WTC11 (cell line): ENCODE data around the gene MICAL3. TPM values are rescaled to one million over a fixed set of nuclear protein-coding genes. Genes with fewer than 3 reads are reported as not detected.

Experiments used
- ATAC-seq: fragments of 200-7000 bp; cut with Tn5 transposase; 2 replicates; pipeline ENCODE4 v1.10.0; 2021; ENCODE audit warnings: mild to moderate bottlenecking, moderate library complexity
- CTCF ChIA-PET: fragments of 300-600 bp; sonication (Branson Sonifier 250); formaldehyde crosslinking; loops from one replicate; lab custom pipeline; 2021; ENCODE audit warnings: antibody characterized with exemption; lab: Charles Lee
- POLR2A ChIA-PET: fragments of 350-600 bp; sonication (Branson Sonifier 250); formaldehyde crosslinking; loops from one replicate; lab custom pipeline; 2021; ENCODE audit warnings: antibody characterized with exemption; lab: Charles Lee
- DNase-seq: peaks from one replicate; pipeline ENCODE4 v3.0.0; 2021; ENCODE audit warnings: low spot score
- H3K27ac Mint-ChIP-seq: 2 replicates; pipeline ENCODE4 v1.8.0; 2021; ENCODE audit warnings: mixed read lengths
- H3K27me3 Mint-ChIP-seq: 2 replicates; pipeline ENCODE4 v1.8.0; 2021; ENCODE audit warnings: low read depth, mild to moderate bottlenecking, moderate library complexity, mixed read lengths
- H3K36me3 Mint-ChIP-seq: 2 replicates; pipeline ENCODE4 v1.8.0; 2021; ENCODE audit warnings: mixed read lengths
- H3K4me1 Mint-ChIP-seq: 2 replicates; pipeline ENCODE4 v1.8.0; 2022; ENCODE audit warnings: mixed read lengths
- H3K4me3 Mint-ChIP-seq: 2 replicates; pipeline ENCODE4 v1.8.0; 2021; ENCODE audit warnings: mild to moderate bottlenecking, moderate library complexity, mixed read lengths
- H3K9me3 Mint-ChIP-seq: 2 replicates; pipeline ENCODE4 v1.8.0; 2021; ENCODE audit warnings: mixed read lengths
- AFF4 ChIP-seq: sonication (generic); formaldehyde crosslinking; IDR thresholded peaks from 2 replicates; pipeline ENCODE4 v1.8.1; 2023; ENCODE audit warnings: mild to moderate bottlenecking, missing genetic modification reagents, borderline replicate concordance
- CDX4 ChIP-seq: fragments of 250-450 bp; sonication (Bioruptor Pico); IDR thresholded peaks from 2 replicates; pipeline ENCODE4 v1.9.0; 2021; ENCODE audit warnings: moderate library complexity, mild to moderate bottlenecking, inconsistent platforms, borderline replicate concordance
- CREB1 ChIP-seq: sonication (generic); formaldehyde crosslinking; IDR thresholded peaks from 2 replicates; pipeline ENCODE4 v1.8.0; 2023; ENCODE audit warnings: mild to moderate bottlenecking, missing genetic modification reagents
- ELF4 ChIP-seq: sonication (generic); formaldehyde crosslinking; IDR thresholded peaks from 2 replicates; pipeline ENCODE4 v1.8.1; 2022; ENCODE audit warnings: low read depth, mild to moderate bottlenecking, moderate library complexity, missing genetic modification reagents
- ETV6 ChIP-seq: sonication (generic); formaldehyde crosslinking; IDR thresholded peaks from 2 replicates; pipeline ENCODE4 v1.8.1; 2022; ENCODE audit warnings: mild to moderate bottlenecking, missing genetic modification reagents
- FOXK1 ChIP-seq: sonication (generic); formaldehyde crosslinking; IDR thresholded peaks from 2 replicates; pipeline ENCODE4 v1.8.0; 2022; ENCODE audit warnings: mild to moderate bottlenecking, moderate library complexity, missing genetic modification reagents
- NFYB ChIP-seq: sonication (generic); formaldehyde crosslinking; conservative IDR thresholded peaks from 2 replicates; pipeline ENCODE4 v1.8.0; 2022; ENCODE audit warnings: low read depth, missing genetic modification reagents
- OVOL2 ChIP-seq: fragments of 250-450 bp; sonication (Bioruptor Pico); IDR thresholded peaks from 2 replicates; pipeline ENCODE4 v1.9.0; 2021; ENCODE audit warnings: mild to moderate bottlenecking, borderline replicate concordance
- STAT6 ChIP-seq: sonication (generic); formaldehyde crosslinking; conservative IDR thresholded peaks from 2 replicates; pipeline ENCODE4 v1.8.1; 2023; ENCODE audit warnings: mild to moderate bottlenecking, low read depth, missing genetic modification reagents, moderate library complexity
- TCF7 ChIP-seq: sonication (generic); formaldehyde crosslinking; IDR thresholded peaks from 2 replicates; pipeline ENCODE4 v1.8.0; 2022; ENCODE audit warnings: mild to moderate bottlenecking, low read depth, missing genetic modification reagents, moderate library complexity
- TEAD1 ChIP-seq: sonication (generic); formaldehyde crosslinking; IDR thresholded peaks from 2 replicates; pipeline ENCODE4 v1.8.0; 2022; ENCODE audit warnings: mild to moderate bottlenecking, missing genetic modification reagents
- USF1 ChIP-seq: sonication (generic); formaldehyde crosslinking; IDR thresholded peaks from 2 replicates; pipeline ENCODE4 v1.8.0; 2022; ENCODE audit warnings: mild to moderate bottlenecking, missing genetic modification reagents
- USF2 ChIP-seq: sonication (generic); formaldehyde crosslinking; IDR thresholded peaks from 2 replicates; pipeline ENCODE4 v1.8.1; 2023; ENCODE audit warnings: mild to moderate bottlenecking, missing genetic modification reagents, moderate library complexity
- ZBTB21 ChIP-seq: sonication (generic); formaldehyde crosslinking; IDR thresholded peaks from 2 replicates; pipeline ENCODE4 v1.8.1; 2023; ENCODE audit warnings: mild to moderate bottlenecking, missing genetic modification reagents, borderline replicate concordance
- ZNF232 ChIP-seq: sonication (generic); formaldehyde crosslinking; IDR thresholded peaks from 2 replicates; pipeline ENCODE4 v1.8.0; 2022; ENCODE audit warnings: mild to moderate bottlenecking, missing genetic modification reagents
- ZNF263 ChIP-seq: sonication (generic); formaldehyde crosslinking; IDR thresholded peaks from 2 replicates; pipeline ENCODE4 v1.8.1; 2022; ENCODE audit warnings: low read depth, mild to moderate bottlenecking, moderate library complexity, missing genetic modification reagents
- ZNF512 ChIP-seq: sonication (generic); formaldehyde crosslinking; IDR thresholded peaks from 2 replicates; pipeline ENCODE4 v1.8.1; 2022; ENCODE audit warnings: missing genetic modification reagents, borderline replicate concordance
- ZNF532 ChIP-seq: fragments of 250-450 bp; sonication (Bioruptor Pico); IDR thresholded peaks from 2 replicates; pipeline ENCODE4 v1.9.0; 2021; ENCODE audit warnings: mild to moderate bottlenecking, borderline replicate concordance
- total RNA-seq: library from RNA; stranded (reverse); gene quantifications from 3 replicates; pipeline ENCODE4 v1.2.3, GENCODE V29; 2021

MICAL3 gene
- total RNA-seq, 1 experiment from 2014 or later, result 41.2 TPM

- POLR2A ChIA-PET, result no interaction called here
- CTCF ChIA-PET, result interaction anchor here (0.8 to 1.8 kb wide), 2 partner anchors 14 to 224 kb away, joined by 3 to 5 read pairs; no protein-coding TSS in a partner anchor
- Mint-ChIP-seq H3K36me3 (no peaks in the 10 kb centered on the region), H3K27me3 (no peaks in the 10 kb centered on the region), H3K9me3 (no peaks in the 10 kb centered on the region), H3K4me3 (no peak overlapping the region), H3K27ac (no peak overlapping the region), H3K4me1 (no peaks in the 10 kb centered on the region)
- no peak for DNase-seq
- TF ChIP-seq AFF4 (CRISPR knock-in tag) (no peak), FOXK1 (CRISPR knock-in tag) (no peak), OVOL2 (CRISPR knock-in tag) (no peak), ZNF263 (no peak), USF2 (CRISPR knock-in tag) (no peak), ELF4 (CRISPR knock-in tag) (no peak), CREB1 (no peak), CDX4 (no peak), USF1 (CRISPR knock-in tag) (no peak), TCF7 (no peak), TEAD1 (CRISPR knock-in tag) (no peak), ZNF232 (no peak)
- ATAC-seq, result no peak
Observed at GRCh38 chr22:17851759-17852158, 172.6 kb downstream of the MICAL3 start.

- H3K4me1 Mint-ChIP-seq, result no peaks in the 10 kb centered on the region
- no peaks in the 10 kb centered on the region for H3K27me3 Mint-ChIP-seq
- no peak overlapping the region for H3K27ac Mint-ChIP-seq
- CTCF ChIA-PET, result interaction anchor here (1.4 to 2.4 kb wide), 5 partner anchors 10 to 229 kb away, joined by 3 to 9 read pairs (median 6); no protein-coding TSS in a partner anchor
- no peak overlapping the region for H3K4me3 Mint-ChIP-seq
- POLR2A ChIA-PET, result no interaction called here
- ATAC-seq (no peak), DNase-seq (no peak)
- H3K36me3 Mint-ChIP-seq, result no peaks in the 10 kb centered on the region
- H3K9me3 Mint-ChIP-seq, result no peaks in the 10 kb centered on the region
- TF ChIP-seq STAT6 (CRISPR knock-in tag), result no peak
- no peak for TF ChIP-seq NFYB (CRISPR knock-in tag)
- TF ChIP-seq ZBTB21 (CRISPR knock-in tag), result no peak
- TF ChIP-seq ETV6 (CRISPR knock-in tag), result no peak
- TF ChIP-seq CDX4, result no peak
- no peak for TF ChIP-seq OVOL2 (CRISPR knock-in tag)
- no peak for TF ChIP-seq ZNF512 (CRISPR knock-in tag)
- no peak for TF ChIP-seq ZNF532 (CRISPR knock-in tag)
- no peak for TF ChIP-seq ZNF263
Observed at GRCh38 chr22:17847360-17848078, 176.8 kb downstream of the MICAL3 start.
